GM15510 (cell line): Measurements from ENCODE around the gene CELF2.

Experiments
- POLR2A ChIP-seq: IDR thresholded peaks from 3 replicates; pipeline ENCODE4 v1.6.1; 2011; ENCODE audit warnings: borderline replicate concordance; ENCODE audit not compliant: insufficient read length; ENCODE audit errors: extremely low read depth

CELF2 gene

GRCh38 chr10:11013836-11014235 is 3.8 kb upstream of the CELF2 start:
- TF ChIP-seq POLR2A = no peak

GRCh38 chr10:11014671-11015445 is 2.8 kb upstream of the CELF2 start:
- no peak for TF ChIP-seq POLR2A

- no peak for TF ChIP-seq POLR2A
These were observed 2.2 kb upstream of the CELF2 start for GRCh38 chr10:11015446-11015934.

GRCh38 chr10:11017000-11017569 is 587 bp upstream of the CELF2 start:
- no peak for TF ChIP-seq POLR2A

GRCh38 chr10:11018432-11018841 is 765 bp downstream of the CELF2 start:
- no peak for TF ChIP-seq POLR2A

GRCh38 chr10:11018855-11019631 is 1.4 kb downstream of the CELF2 start:
- no peak for TF ChIP-seq POLR2A

- no peak for TF ChIP-seq POLR2A
These were observed 2.3 kb downstream of the CELF2 start for GRCh38 chr10:11019724-11020547.

- TF ChIP-seq POLR2A = no peak
These were observed 2.9 kb downstream of the CELF2 start for GRCh38 chr10:11020548-11020942.

GRCh38 chr10:11022213-11022612 is 4.5 kb downstream of the CELF2 start:
- no peak for TF ChIP-seq POLR2A

- TF ChIP-seq POLR2A = no peak
These were observed 5.6 kb downstream of the CELF2 start for GRCh38 chr10:11023009-11023953.

- no peak for TF ChIP-seq POLR2A
These were observed 6.9 kb downstream of the CELF2 start for GRCh38 chr10:11024596-11024995.

- TF ChIP-seq POLR2A = no peak
These were observed 8.3 kb downstream of the CELF2 start for GRCh38 chr10:11025978-11026377.

- TF ChIP-seq POLR2A = no peak
These were observed 9.1 kb downstream of the CELF2 start for GRCh38 chr10:11026773-11027172.

- TF ChIP-seq POLR2A = no peak
These were observed 17.1 kb downstream of the CELF2 start for GRCh38 chr10:11034762-11035161.

- no peak for TF ChIP-seq POLR2A
These were observed 17.8 kb downstream of the CELF2 start for GRCh38 chr10:11035301-11035991.
